Activated gamma-delta T cell treated with anti-CD3 and anti-CD28 coated beads, Interleukin-2, amount 50 U/mL, for 16 hours (primary cell): ENCODE data around the gene RMI2.
"Not testable (repeated sequence)": the region's sequence is repeated elsewhere in the genome, so short reads cannot be mapped to it uniquely, and the experiment has no call there.

Source experiments
- DNase-seq: peaks from one replicate; pipeline ENCODE4 v3.0.0-alpha.2; 2020; ENCODE audit warnings: low read depth

Gene RMI2

DNA sequence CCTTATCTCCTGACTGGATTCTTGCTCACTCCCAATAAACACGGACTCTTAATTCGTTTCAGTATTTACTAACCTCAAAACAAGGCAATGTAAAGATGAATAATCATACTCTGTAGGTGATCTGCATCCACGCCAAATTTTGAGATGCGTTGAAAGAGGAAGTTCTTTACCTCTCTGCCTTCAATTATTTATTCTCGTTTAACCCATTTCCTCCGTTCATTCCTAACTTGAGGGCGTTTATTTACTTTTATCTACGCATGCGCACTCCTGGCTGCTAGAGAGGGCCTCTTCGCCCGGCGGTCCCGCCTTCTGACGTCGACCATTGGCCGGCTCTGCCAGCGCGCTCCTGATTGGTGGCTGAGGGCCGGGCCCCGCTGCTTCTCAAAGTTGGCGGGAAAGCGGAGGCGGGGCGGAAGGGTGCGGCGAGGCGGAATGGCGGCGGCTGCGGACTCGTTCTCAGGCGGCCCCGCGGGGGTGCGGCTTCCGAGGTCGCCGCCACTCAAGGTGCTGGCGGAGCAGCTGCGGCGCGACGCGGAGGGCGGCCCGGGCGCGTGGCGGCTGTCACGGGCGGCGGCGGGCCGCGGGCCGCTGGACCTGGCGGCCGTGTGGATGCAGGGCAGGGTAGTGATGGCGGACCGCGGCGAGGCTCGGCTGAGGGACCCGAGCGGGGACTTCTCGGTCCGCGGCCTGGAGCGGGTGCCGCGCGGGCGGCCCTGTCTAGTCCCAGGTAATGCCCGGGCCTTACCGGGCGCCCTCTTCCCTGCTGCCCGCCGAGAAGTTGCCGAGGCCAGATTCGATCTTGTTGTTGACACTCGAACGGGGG lies at the start of gene RMI2:
Gene RMI2 (plus strand): TSS at position 420 of the 823 bp plus-strand sequence. CDS start 13 bp downstream, at position 433.
- peak; percentile 93 for DNase-seq

DNA sequence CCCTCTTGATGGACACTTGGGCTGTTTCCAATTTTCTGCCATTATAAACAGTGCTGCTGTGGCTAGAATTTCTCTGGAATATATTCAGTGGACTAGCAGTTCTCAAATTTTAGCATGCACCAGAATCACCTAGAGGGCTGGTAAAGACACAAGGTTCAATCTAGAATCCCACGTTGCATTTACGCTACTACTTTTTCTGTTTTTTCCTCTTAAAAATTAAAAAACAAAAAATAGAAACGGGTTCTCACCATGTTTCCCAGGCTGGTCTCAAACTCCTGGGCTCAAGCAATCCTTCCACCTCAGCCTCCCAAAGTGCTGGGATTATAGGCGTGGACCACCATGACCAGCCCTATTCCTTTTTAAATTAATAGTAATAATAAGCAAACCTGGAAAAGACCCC lies 49.6 kb upstream of the RMI2 start:
- DNase-seq = no peak

DNA sequence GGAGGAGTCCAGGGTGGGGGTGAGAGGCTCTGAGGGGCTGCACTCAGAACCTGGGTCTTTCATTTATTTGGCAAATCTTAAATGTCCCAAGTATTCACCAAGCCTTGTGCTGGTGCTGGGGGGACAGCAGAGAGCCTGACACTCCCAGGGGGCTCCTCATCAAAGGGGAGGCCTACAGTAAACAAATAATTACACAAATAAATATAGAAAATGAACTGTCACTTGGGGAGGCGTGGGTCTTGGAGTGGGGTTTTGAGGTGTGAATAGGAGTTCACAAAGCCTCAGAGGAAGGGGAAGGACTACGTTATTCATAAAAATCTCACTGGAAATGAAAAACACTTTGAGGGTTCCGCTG lies 48.9 kb upstream of the RMI2 start:
- no peak for DNase-seq

DNA sequence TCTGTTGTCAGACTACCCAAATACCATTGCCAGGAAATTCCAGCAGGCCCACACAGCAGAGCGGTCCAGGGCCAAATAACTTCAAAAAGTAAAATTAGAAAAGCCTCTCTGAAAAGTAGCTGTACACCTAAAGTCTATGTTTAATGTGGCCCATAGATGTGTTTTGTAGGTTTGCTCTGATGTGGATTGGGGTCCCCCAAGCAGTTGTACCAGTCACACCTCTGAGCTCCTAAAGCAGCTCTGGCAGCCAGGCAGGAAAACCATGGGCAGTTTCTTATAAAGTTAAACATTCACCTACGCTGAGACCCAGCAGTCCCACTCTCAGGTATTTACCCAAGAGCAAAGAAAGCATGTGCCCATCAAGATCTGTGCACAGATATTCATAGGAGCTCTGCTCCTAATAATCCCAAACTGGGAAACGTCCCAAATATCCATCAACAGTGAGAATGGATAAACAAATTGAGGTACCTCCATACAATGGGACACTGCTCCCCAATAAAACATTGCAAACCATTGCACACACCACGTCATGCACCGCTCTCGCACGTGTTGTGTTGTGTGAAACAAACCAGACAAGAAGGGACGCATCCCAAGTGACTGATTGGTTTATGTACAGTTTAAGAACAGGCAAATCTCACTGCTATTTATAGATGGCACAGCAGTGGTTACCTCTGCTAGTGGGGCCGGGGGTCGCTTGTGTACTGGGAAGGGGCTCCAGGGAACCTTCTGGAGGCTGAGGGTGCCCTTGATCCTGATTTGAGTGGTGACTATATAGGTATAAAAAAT lies 48.4 kb upstream of the RMI2 start:
- DNase-seq = no peak

DNA sequence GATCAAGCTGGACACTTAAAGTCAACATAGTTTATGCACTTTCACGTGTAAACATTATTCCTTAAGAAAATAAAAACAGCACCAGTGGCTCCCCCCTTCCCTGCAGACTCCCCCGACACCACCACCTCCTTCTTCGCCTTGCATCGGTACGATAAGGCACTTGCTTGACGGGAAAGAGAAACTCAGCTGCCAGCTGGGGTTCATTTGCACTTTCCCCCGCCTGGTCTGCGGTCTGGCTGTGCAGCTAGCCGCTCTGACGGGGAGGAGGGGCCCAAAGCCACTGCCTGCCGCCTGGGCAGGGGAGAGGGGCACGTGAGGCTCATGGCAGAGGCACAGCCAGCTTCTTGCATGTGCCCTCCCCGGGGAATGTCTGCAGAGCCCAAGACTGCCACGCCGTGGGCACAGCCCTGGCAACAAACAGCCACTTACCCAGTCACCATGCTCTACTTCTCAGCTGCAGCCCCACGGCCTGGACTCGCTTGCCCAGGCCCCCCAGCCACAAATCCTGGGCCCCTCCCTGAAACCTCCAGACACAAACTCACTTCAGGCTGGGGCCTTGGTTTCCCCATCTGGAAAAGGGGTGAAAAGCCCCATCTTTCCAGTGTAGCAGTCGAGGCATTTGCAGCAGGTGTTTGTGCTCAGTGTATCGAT lies 47.6 kb upstream of the RMI2 start:
- DNase-seq = peak; percentile 54

DNA sequence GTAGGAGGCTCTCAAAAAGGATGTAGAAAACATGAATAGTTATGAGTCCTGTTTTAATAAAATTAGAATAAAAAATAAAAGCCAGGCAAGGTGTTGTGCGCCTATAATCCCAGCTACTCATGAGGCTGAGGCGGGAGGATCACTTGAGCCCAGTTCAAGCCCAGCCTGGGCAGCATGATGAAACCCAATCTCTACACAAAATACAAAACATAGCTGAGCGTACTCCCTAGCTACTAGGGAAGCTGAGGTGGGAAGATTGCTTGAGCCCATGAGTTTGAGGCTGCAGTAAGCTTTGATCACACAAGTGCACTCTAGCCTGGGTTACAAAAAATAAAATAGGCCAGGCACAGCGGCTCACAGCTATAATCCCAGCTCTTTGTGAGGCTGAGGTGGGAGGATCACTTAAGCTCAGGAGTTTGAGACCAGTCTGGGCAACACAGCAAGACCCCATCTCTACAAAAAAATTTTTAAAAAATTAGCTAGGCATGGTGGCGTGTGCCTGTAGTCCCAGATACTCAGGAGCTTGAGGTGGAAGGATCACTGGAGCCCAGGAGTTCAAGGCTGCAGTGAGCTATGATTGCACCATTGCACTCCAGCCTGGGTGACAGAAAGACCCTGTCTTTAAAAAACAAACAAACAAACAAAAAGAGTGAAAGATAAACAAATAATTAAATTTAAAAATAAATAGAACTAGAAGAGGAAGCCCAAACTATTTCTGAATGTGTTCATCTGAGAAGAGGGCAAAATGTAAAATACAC lies 46.9 kb upstream of the RMI2 start:
- no peak for DNase-seq

DNA sequence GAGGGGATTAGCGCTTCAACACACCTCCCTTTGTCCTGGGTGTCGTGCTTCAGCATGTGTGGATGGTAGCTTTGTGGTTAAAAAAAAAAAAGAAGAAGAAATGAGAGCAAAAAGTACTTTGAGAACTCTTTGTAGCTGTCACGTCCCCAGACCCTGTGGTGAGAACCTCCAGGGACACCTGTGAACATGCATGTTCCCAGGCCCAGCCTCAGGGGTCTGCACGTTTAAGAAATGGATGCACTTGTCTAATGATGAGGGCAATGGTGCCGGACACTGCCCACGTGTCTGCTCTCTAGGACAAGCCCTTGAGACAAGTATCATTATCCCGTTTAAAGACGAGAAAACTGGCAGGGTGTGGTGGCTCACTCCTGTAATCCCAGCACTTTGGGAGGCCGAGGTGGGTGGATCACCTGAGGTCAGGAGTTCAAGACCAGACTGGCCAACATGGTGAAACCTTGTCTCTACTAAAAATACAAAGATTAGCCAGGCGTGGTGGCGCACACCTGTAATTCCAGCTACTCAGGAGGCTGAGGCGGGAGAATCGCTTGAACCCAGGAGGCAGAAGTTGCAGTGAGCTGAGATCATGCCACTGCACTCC lies 46.2 kb upstream of the RMI2 start:
- not testable (repeated sequence) for DNase-seq

DNA sequence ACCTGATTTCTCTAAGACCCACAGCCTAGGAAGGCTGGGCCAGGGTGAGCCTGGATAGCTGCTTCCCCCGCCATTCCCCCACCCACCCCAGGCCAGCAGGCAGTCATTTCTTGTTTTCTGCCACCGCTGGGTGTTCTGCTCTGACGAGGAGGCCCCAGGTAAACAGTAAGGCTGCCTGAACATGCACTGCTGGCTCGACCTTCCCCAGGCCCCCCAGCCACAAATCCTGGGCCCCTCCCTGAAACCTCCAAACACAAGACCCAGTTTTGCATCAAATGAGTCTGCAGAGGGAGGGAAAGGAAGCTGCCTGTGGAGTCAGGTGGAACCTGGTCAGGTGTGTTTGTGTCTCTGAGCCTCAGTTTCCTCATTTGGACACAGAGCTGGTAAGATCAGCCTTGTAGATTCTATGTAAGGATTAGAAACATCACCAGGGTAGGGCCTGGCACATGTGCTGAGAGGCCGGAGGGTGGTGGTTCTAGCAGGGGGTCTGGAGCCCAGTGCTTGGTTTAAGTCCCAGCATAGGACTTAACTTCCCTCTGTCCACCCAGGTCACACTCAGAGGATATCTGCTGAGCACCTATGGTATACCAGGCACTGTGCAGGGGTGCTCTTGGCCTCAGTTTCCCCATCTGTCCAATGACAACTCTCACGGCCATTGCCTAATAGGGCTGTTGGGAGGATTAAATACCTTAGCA lies 45.2 kb upstream of the RMI2 start:
- DNase-seq = no peak

DNA sequence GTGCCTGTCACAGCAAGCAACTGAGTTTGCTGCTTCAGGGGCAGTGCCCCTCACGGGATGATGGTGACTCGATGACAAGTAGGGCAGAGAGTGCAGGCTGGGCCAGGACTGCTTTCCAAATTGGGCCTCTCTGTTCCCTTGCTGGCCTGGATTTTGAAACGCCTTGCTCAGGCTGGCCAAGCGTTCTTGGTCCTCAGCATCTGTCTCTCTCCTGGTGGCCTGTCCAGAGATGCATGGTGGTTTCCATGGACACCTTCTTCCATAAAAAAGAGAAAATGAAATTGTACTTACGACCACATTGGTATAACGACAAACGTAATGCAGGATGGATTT lies 44.7 kb upstream of the RMI2 start:
- DNase-seq = no peak

DNA sequence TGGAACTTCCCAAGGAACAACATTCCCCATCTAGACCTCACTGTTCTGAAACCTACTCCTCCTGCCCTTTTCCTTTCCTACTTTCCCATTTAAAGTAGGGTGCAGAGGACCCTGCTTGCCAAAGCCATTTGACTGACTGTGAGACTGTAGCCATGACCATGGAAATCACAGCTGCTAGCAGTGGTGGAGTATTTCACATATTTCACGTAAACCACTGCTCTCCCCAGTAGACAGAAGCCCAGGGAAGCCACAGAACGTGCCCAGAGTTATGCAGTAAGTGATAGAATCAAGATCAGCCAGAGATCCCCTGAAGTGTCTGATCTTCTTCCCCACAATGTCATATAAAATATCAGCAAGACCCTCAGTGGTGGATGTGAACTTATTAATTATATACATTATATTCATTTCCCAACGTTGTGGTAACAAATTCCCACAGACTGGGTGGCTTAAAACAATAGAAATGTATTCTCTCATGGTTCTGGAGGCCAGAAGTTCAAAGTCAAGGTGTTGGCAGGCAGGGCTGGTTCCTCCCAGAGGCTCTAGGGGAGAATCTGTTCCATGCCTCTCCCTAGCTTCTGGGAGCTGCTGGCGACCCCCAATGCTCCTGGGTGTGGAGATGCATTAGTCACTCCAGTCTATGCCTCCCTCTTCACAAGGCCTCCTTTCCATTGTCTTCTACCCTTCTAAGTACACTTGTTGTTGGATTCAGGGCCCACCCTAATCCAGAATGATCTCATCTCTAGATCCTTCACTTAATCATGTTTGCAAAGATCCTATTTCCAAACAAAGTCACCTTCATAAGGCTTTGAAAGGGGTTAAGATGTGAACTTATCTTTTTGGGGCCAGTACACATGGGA lies 43.4 kb upstream of the RMI2 start:
- DNase-seq = no peak

DNA sequence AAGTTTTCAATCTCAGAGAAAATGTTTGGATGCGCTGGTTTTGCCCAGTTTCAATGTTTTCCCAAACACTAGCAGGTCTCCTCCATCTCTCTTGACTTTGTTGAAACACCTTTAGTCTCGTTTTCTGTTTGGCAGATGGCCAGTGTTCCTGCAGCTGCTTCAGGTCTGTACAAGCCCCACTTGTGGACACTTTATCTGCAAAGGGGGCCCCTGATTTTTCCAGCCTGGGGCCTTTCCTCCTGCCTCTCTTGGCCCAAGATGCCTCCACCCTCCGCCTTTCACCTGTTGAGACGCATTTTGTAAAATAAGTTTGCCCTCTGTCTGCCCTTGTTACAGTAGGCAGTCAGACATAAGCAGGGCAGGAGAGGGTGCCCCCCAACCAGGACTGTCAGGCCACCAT lies 42.3 kb upstream of the RMI2 start:
- DNase-seq = no peak

DNA sequence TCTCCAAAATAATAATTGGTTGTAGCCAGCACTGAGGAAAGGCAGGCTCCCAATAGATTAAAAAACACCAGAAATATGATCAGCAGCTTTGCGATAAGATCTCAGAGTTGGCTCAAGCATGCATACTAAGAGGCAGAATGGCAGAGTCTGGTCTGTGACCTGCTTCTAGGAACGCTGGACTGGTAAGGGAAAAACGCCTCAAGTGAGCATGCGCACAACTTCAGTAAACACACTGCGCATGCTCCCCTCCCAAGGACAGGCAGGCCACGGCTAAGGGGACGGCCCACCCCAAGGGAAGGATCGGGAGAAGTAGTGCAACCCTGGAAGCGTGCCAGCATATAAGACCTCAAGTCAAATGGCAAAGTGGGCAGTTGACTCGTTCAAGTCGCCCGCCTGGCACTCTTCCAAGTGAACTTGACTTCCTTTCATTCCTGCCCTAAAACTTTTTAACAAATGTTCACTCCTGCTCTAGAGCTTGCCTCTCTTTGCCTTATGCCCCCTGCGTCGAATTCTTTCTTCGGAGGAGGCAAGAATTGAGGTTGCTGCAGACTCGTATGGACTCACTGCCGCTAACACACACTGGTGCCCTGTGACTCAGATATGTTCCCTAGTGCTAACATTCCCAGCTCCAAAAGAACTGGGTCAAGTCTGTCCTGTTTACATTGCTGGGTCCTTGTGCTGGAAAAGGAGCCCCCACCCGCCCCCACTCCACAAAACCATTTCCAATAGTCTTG lies 41.7 kb upstream of the RMI2 start:
- DNase-seq = no peak

DNA sequence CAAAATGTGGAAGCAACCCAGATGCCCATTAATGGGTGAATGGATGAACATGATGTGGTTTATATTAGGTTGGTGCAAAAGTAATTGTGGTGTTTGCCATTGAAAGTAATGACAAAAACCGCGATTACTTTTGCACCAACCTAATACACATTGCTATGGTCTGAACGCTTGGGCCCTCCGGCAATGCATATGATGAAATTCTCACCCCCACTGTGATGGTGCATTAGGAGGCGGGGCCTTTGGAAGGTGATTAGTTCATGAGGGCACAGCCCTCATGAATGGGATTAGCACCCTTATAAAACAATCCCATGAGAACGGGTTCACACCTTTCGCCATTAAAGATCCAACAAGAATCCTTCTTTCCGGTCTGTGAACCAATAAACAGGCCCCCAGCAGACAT lies 38.9 kb upstream of the RMI2 start:
- DNase-seq = no peak

DNA sequence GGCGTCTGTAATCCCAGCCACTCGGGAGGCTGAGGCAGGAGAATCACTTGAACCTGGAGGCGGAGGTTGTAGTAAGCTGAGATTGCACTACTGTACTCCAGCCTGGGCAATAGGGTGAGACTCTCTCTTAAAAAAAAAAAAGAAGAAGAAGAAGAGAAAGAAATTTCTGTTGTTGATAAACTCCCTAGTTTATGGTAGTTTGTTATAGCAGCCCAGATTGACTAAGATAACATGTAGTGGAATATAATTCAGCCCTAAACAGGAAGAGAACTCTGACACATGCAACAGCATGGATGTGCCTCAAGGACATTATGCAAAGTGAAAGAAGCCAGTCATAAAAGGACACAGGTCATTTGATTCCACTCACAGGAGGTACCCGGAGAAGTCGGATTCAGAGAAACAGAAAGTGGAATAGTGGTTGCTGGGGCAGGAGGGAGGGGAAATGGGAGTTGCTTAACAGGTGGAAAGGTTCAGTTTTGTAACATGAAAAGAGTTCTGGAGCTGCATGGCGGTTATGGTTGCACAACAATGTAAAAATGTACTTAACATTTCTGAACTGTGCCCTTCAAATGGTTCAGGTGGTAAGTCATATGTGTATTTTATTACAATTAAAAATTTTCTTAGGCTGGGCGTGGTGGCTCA lies 38.1 kb upstream of the RMI2 start:
- no peak for DNase-seq

DNA sequence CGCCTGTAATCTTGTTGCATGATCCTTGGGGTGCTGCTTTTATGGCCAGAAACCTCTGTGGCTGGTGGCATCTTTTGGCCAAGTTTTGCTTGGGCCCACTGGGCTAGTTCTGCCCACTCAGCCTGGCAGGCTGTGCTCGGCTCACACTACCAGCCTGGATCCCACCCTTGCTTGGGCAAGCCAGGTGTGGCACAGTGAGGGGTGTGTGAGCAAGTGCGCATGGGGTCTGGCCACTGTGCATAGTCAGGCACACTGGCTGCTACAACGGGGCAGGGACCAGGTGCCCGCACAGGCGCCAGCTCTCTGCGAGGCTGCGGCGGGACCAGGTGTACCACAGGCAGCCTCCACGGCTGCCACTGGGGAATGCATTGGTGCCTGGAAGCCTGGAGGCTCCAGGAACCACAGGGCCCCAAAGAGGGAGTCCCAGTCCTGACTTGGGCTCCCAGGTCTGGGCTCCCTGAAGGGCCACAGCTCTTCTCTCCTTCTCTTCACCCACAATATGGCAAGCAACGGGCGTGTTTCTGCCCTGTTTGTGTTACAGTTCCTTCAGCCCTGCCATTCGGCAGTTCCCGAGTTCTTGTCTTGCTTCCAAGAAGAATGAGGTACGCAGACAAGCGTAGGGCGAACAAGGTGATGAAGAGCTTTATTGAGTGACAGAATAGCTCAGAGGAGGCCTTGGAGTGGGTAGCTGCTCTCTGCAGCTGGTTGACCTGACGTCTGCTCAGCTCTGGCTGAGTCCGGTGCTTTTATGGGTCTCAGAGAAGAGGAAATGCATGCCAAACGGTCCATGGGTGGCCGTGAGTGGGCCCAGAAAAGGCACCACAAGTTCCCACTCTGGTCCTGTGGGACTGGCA lies 37.4 kb upstream of the RMI2 start:
- DNase-seq = no peak

DNA sequence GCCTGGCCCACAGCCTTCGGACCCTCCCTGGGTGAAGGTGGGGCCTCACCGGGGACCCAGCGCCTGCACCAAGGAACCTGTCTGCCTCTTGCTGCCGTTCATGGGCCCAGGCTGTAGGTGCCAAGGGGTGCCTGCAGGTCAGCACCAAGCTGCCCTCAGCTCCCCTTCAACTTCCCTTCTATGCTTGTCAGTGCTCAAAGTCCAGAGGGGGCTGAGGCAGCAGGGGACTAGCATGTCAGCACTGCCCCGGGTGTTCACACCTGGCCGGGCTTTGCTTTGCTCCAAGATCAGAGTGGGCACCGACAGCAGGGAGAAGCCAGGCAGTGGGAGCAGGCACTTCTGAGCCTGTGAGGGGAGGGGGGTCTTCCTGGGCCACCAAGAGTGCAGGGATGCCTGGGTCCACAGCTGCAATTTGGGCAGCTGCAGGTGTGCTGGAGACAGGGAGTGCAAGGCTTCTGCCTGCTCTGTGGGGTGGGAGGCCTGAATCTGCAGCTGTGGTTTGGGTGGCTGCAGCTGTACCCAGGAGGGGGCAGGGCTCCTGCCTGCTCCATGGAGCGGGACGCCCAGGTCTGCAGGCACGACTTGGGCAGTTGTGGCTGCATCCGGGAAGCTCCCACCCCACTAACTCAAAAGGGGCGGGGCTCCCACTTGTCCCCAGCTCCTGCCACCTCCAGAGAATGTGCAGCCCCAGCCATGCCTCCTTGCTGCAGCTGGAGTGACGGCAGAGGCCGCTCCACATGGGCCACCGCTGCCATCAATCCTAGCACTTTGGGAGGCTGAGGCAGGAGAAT lies 36.6 kb upstream of the RMI2 start:
- no peak for DNase-seq

DNA sequence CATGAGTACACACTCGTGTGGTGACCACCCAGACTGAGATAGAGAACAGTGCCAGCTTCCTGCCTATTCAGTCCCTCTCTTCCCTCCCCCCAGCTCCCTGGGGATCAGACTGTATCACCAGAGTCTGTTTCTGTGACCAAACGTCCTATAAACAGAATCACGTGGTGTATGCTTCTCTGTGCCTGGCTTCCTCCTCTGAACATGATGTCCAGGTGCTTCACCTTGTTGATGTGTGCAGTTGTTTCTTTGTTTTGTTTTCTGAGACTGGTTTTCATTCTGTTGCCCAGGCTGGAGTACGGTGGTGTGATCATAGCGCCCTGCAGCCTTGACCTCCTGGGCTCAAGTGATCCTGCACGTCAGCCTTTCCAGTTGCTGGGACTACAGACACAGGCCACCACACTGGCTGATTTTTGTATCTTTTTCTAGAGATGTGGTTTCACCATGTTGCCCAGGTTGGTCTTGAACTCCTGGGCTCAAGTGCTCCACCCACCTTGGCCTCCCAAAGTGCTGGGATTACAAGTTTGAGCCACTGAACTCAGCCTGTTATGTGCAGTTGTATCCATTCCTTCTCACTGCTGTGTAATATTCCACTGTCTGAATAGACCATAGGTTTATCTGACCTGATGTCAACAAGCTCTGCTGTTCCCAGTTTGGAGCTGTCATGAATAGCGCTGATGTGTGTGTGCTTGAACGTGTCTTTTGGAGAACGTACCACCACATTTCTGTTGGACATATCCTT lies 35.2 kb upstream of the RMI2 start:
- DNase-seq = no peak
